Memory B cell (primary cell): Measurements from ENCODE around the gene VWA3B.

Source experiments
- ATAC-seq: fragments of 150-1000 bp; cut with Tn5 transposase; 2 replicates; pipeline ENCODE4 v1.10.0; 2021; ENCODE audit warnings: low read depth, mild to moderate bottlenecking, moderate library complexity
- DNase-seq, 2 donors: peaks; one replicate each; pipeline ENCODE4 v3.0.0; 2022; ENCODE audit warnings: low spot score in 2 of 2
- H3K27ac Mint-ChIP-seq: one replicate; pipeline ENCODE4 v1.8.0; 2022; ENCODE audit warnings: mild to moderate bottlenecking, moderate library complexity, mixed read lengths
- H3K27me3 Mint-ChIP-seq: one replicate; pipeline ENCODE4 v1.8.0; 2022; ENCODE audit warnings: mixed read lengths
- H3K36me3 Mint-ChIP-seq: one replicate; pipeline ENCODE4 v1.8.0; 2022; ENCODE audit warnings: mild to moderate bottlenecking, mixed read lengths
- H3K4me1 Mint-ChIP-seq: one replicate; pipeline ENCODE4 v1.8.0; 2022; ENCODE audit warnings: mixed read lengths
- H3K4me3 Mint-ChIP-seq: one replicate; pipeline ENCODE4 v1.8.0; 2022; ENCODE audit warnings: mild to moderate bottlenecking, moderate library complexity, mixed read lengths
- H3K9me3 Mint-ChIP-seq: one replicate; pipeline ENCODE4 v1.8.0; 2022; ENCODE audit warnings: mixed read lengths

VWA3B gene

DNA sequence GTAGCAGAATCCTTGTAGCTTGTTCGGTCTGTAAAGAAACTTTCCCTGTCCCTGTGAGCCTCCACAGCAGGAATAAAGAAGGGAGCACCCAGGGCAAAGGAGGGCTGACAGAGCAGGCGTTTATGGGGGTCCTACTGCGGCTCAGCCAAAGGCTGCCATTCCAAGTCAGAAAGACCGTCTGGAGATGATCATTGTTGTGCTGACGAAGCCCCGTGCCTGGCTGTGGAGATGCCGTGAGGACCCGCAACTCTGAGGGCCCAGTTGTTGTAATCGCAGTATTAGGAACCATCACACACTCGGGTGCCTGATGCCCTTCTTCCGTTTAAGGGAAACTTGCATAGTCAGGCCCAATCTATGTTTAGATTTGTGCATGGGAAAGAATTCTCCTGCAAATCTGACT is 16.9 kb upstream of the VWA3B start:
- Mint-ChIP-seq H3K27me3 (peaks cover 2% of the 10 kb centered on the region), H3K9me3 (no peaks in the 10 kb centered on the region), H3K4me3 (no peak overlapping the region), H3K4me1 (no peaks in the 10 kb centered on the region), H3K36me3 (no peaks in the 10 kb centered on the region), H3K27ac (no peak overlapping the region)
- DNase-seq, result no peak
- ATAC-seq, result no peak

- DNase-seq (no peak), ATAC-seq (no peak)
- H3K4me3 Mint-ChIP-seq, result no peak overlapping the region
- H3K27ac Mint-ChIP-seq, result no peak overlapping the region
- no peaks in the 10 kb centered on the region for H3K9me3 Mint-ChIP-seq
- no peaks in the 10 kb centered on the region for H3K36me3 Mint-ChIP-seq
- no peaks in the 10 kb centered on the region for H3K27me3 Mint-ChIP-seq
- H3K4me1 Mint-ChIP-seq, result no peaks in the 10 kb centered on the region
Measured at GRCh38 chr2:98072442-98072841, 14.5 kb upstream of the VWA3B start.

DNA sequence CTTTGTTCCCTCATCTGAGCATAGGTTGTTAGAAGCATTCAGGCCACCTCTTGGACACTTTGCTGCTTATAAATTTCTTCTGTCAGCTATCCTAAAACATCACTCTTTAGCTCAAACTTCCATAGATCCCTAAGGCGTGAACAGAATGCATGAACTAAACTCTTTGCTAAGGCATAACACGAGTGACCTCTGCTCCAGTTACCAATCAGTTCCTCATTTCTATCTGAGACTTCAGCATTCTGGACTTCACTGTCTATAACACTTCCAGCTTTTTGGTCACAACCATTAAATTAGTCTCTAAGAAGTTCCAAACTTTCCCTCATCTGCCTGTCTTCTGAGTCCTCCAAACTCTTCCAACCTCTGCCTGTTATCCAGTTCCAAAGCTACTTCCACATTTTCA is 8.3 kb upstream of the VWA3B start:
- no peaks in the 10 kb centered on the region for H3K36me3 Mint-ChIP-seq
- no peak overlapping the region for H3K4me3 Mint-ChIP-seq
- H3K9me3 Mint-ChIP-seq, result peaks cover 2% of the 10 kb centered on the region
- H3K4me1 Mint-ChIP-seq, result peaks cover 12% of the 10 kb centered on the region
- no peak overlapping the region for H3K27ac Mint-ChIP-seq
- H3K27me3 Mint-ChIP-seq, result no peaks in the 10 kb centered on the region
- no peak for DNase-seq
- ATAC-seq, result no peak

DNA sequence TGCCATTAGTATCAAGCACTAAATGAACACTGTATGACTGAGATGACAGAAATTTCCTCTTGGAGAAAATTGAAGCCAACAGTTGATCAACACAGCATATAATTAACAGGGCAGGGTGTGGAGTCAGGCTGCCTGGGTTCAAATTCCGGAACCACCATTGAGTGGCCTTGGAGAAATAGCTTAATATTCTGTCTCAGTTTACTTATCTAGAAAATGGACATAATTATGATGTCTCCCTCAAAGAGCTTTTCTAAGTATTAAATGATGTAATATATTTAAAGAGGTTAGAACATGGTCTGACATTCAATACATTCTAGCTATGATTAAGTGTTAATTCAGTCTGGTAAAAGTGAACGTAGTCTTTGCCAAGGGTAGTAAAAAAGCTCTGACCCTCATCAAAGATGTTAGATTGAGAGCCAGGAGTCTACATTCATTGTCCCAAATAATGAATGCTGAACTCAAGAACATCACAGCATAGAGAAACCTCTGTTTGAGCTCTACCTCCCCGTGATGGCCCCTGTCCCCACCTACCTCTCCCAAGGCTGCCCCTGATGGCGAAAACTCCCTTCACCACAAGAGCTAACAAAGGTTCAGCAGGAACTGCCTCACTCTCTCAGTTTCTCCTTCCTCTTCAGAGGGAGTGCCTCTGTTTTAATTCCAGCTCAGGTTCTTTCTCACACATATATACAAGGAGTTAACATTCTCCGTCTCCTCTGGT is 2.7 kb upstream of the VWA3B start:
- DNase-seq, result no peak
- Mint-ChIP-seq H3K9me3 (no peaks in the 10 kb centered on the region), H3K27me3 (no peaks in the 10 kb centered on the region), H3K36me3 (no peaks in the 10 kb centered on the region), H3K4me1 (peaks cover 38% of the 10 kb centered on the region), H3K4me3 (no peak overlapping the region), H3K27ac (peak overlapping the region; percentile 28)
- ATAC-seq, result no peak

GRCh38 chr2:98084869-98085238 is 2.1 kb upstream of the VWA3B start:
- no peak for ATAC-seq
- no peaks in the 10 kb centered on the region for H3K27me3 Mint-ChIP-seq

GRCh38 chr2:98085649-98086048 is 1.3 kb upstream of the VWA3B start:
- H3K36me3 Mint-ChIP-seq, result no peaks in the 10 kb centered on the region
- H3K27ac Mint-ChIP-seq, result peak overlapping the region; percentile 36
- H3K27me3 Mint-ChIP-seq, result no peaks in the 10 kb centered on the region
- DNase-seq, result no peak
- H3K4me1 Mint-ChIP-seq, result peaks cover 38% of the 10 kb centered on the region
- H3K9me3 Mint-ChIP-seq, result no peaks in the 10 kb centered on the region
- H3K4me3 Mint-ChIP-seq, result peak overlapping the region; percentile 11
- ATAC-seq, result no peak

More at GRCh38 chr2:98084869-98085238, 2.1 kb upstream of the VWA3B start:
- no peak for DNase-seq
- Mint-ChIP-seq H3K4me3 (no peak overlapping the region), H3K9me3 (no peaks in the 10 kb centered on the region), H3K36me3 (no peaks in the 10 kb centered on the region), H3K27ac (peak overlapping the region; percentile 28), H3K4me1 (peaks cover 38% of the 10 kb centered on the region)

DNA sequence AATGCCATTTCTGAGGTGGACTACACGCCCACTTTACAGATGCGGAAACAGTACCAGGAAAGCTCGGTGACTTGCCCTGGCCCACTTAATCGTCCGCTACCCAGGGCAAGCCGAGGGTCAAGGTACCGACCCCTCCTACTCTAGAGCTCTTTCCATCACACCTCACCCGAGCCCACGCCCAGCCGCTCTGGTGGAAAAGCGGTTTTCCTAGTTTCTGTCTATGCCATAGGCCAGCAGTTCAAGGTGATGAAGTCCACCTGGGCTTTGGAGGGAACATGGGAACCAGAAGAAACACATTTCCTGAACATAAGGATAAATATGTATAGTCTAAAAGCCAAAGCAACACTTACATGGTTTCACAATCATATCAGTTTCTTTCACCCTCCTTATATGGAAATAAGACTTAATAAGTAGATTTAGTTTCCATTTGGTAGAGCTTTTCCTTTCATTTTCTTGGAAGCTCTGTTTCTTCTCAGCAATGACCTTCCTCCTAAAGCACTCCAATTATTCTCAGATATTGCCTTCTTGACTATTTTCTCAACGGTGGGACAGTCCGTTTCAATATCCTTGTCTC is 567 bp downstream of the VWA3B start:
- peak overlapping the region; percentile 78 for H3K4me3 Mint-ChIP-seq
- H3K36me3 Mint-ChIP-seq, result no peaks in the 10 kb centered on the region
- no peaks in the 10 kb centered on the region for H3K27me3 Mint-ChIP-seq
- no peak for ATAC-seq
- H3K27ac Mint-ChIP-seq, result peak overlapping the region; percentile 94
- peaks cover 38% of the 10 kb centered on the region for H3K4me1 Mint-ChIP-seq
- H3K9me3 Mint-ChIP-seq, result no peaks in the 10 kb centered on the region
- no peak for DNase-seq

DNA sequence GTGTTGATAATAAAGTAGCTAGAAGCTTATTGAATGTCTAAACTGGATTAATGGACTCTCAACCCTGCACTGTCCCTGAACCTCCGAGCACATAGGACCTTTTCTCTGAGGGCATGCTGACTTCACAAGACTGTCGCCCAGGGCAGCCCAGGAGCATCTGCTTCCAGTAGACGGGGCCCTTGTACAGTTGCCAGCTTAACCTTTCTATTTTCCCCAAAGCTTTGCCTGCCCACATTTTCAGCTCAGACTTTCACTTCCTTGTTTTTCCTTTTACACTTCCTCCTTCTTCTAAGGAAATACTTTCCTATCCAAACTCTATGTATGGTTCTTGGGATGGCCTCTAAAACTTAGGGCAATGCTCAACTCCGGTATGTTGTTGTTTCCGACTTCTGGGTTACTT is 1.3 kb downstream of the VWA3B start:
- Mint-ChIP-seq H3K36me3 (no peaks in the 10 kb centered on the region), H3K4me1 (peaks cover 35% of the 10 kb centered on the region), H3K4me3 (peak overlapping the region; percentile 21), H3K27me3 (no peaks in the 10 kb centered on the region), H3K27ac (peak overlapping the region; percentile 94), H3K9me3 (no peaks in the 10 kb centered on the region)
- DNase-seq (peak in 1 of 2 donors; percentile 31), ATAC-seq (peak; percentile 25)

- peak overlapping the region; percentile 79 for H3K27ac Mint-ChIP-seq
- DNase-seq, result no peak
- no peaks in the 10 kb centered on the region for H3K27me3 Mint-ChIP-seq
- H3K9me3 Mint-ChIP-seq, result peaks cover 4% of the 10 kb centered on the region
- H3K36me3 Mint-ChIP-seq, result no peaks in the 10 kb centered on the region
- peaks cover 30% of the 10 kb centered on the region for H3K4me1 Mint-ChIP-seq
- no peak overlapping the region for H3K4me3 Mint-ChIP-seq
- ATAC-seq, result no peak
Measured at GRCh38 chr2:98089941-98090340, 3.0 kb downstream of the VWA3B start.

DNA sequence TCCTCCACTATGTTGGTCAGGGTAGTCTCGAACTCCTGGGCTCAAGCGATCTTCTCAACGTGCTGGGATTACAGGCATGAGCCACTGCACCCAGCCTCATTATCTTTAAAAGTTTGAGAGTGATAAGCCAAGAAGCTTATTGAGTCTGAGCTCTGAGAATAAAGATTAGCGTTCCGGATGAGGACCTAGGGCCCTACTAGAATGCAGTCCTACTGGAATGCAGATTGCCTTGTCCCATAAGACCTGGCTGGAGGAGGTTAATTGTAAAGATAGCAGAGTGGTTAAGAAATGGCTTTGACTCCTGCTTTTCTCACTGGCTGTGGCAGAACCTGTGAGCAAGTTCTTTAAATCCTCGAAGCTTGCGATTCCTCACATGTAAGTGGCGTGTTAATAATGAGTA is 4.0 kb downstream of the VWA3B start:
- ATAC-seq (no peak), DNase-seq (no peak)
- H3K4me3 Mint-ChIP-seq, result no peak overlapping the region
- H3K27me3 Mint-ChIP-seq, result no peaks in the 10 kb centered on the region
- H3K9me3 Mint-ChIP-seq, result peaks cover 5% of the 10 kb centered on the region
- H3K4me1 Mint-ChIP-seq, result peaks cover 27% of the 10 kb centered on the region
- H3K36me3 Mint-ChIP-seq, result no peaks in the 10 kb centered on the region
- no peak overlapping the region for H3K27ac Mint-ChIP-seq

GRCh38 chr2:98091738-98092137 is 4.8 kb downstream of the VWA3B start:
- peaks cover 22% of the 10 kb centered on the region for H3K4me1 Mint-ChIP-seq

GRCh38 chr2:98093146-98093545 is 6.2 kb downstream of the VWA3B start:
- peaks cover 13% of the 10 kb centered on the region for H3K4me1 Mint-ChIP-seq
- ATAC-seq (no peak), DNase-seq (no peak)
- no peak overlapping the region for H3K27ac Mint-ChIP-seq
- no peak overlapping the region for H3K4me3 Mint-ChIP-seq
- H3K9me3 Mint-ChIP-seq, result peaks cover 8% of the 10 kb centered on the region
- H3K36me3 Mint-ChIP-seq, result no peaks in the 10 kb centered on the region
- no peaks in the 10 kb centered on the region for H3K27me3 Mint-ChIP-seq

More at GRCh38 chr2:98091738-98092137, 4.8 kb downstream of the VWA3B start:
- H3K27me3 Mint-ChIP-seq, result no peaks in the 10 kb centered on the region
- no peak for DNase-seq
- H3K27ac Mint-ChIP-seq, result no peak overlapping the region
- no peaks in the 10 kb centered on the region for H3K36me3 Mint-ChIP-seq
- peaks cover 5% of the 10 kb centered on the region for H3K9me3 Mint-ChIP-seq
- no peak overlapping the region for H3K4me3 Mint-ChIP-seq
- ATAC-seq, result no peak

DNA sequence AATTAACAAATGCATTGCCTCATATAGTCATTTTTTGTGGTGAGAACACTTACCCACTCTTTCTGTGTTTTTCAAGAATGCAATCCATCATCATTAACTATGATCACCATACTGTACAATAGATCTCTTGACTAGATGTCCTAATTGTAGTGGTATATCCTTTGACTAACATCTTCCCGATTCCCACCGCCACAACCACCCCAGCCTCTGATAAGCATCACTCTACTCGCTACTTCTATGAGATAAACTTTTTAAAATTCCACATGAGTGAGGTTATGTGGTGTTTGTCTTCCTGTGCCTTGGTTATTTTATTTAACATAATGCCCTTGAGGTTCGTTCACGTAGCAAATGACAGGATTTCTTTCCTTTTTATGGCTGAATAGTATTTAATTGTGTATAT is 6.6 kb downstream of the VWA3B start:
- Mint-ChIP-seq H3K36me3 (no peaks in the 10 kb centered on the region), H3K9me3 (peaks cover 8% of the 10 kb centered on the region), H3K4me3 (no peak overlapping the region), H3K4me1 (peaks cover 10% of the 10 kb centered on the region), H3K27ac (no peak overlapping the region), H3K27me3 (no peaks in the 10 kb centered on the region)
- DNase-seq (no peak), ATAC-seq (no peak)

- ATAC-seq (no peak), DNase-seq (no peak)
- no peaks in the 10 kb centered on the region for H3K36me3 Mint-ChIP-seq
- H3K27me3 Mint-ChIP-seq, result no peaks in the 10 kb centered on the region
- H3K9me3 Mint-ChIP-seq, result peaks cover 17% of the 10 kb centered on the region
- H3K27ac Mint-ChIP-seq, result no peak overlapping the region
- H3K4me1 Mint-ChIP-seq, result no peaks in the 10 kb centered on the region
- H3K4me3 Mint-ChIP-seq, result no peak overlapping the region
Measured at GRCh38 chr2:98099939-98100743, 13.2 kb downstream of the VWA3B start.
